NCI-H345 treated with DMSO at 0.1 percent for 48 hours (cell line): ENCODE measurements around the gene C1orf146.
"Not testable (repeated sequence)": the region's sequence is repeated elsewhere in the genome, so short reads cannot be mapped to it uniquely, and the experiment has no call there.

Source experiments
- DNase-seq: peaks from one replicate; lab custom pipeline; 2025; ENCODE audit not compliant: unreplicated experiment; lab: John Stamatoyannopoulos, UW

Gene C1orf146

GRCh38 chr1:92217721-92218120 is at the start of gene C1orf146:
C1orf146 (plus strand) TSS chr1:92217915; CDS start chr1:92231421, 13,506 bp downstream.
- DNase-seq, result no peak

- no peak for DNase-seq
These were observed 49.1 kb upstream of the C1orf146 start for GRCh38 chr1:92168657-92169056.

- no peak for DNase-seq
These were observed 48.3 kb upstream of the C1orf146 start for GRCh38 chr1:92169214-92170005.

GRCh38 chr1:92184632-92185031 is 33.1 kb upstream of the C1orf146 start:
- no peak for DNase-seq

GRCh38 chr1:92186081-92186480 is 31.6 kb upstream of the C1orf146 start:
- DNase-seq, result no peak

- DNase-seq, result no peak
These were observed 29.1 kb upstream of the C1orf146 start for GRCh38 chr1:92188436-92189255.

GRCh38 chr1:92191726-92192125 is 26.0 kb upstream of the C1orf146 start:
- no peak for DNase-seq

- no peak for DNase-seq
These were observed 25.5 kb upstream of the C1orf146 start for GRCh38 chr1:92192246-92192645.

GRCh38 chr1:92194511-92194910 is 23.2 kb upstream of the C1orf146 start:
- no peak for DNase-seq

GRCh38 chr1:92201973-92202372 is 15.7 kb upstream of the C1orf146 start:
- no peak for DNase-seq

GRCh38 chr1:92203105-92203504 is 14.6 kb upstream of the C1orf146 start:
- no peak for DNase-seq

GRCh38 chr1:92210701-92211100 is 7.0 kb upstream of the C1orf146 start:
- DNase-seq, result no peak

GRCh38 chr1:92211166-92211565 is 6.5 kb upstream of the C1orf146 start:
- DNase-seq, result no peak

GRCh38 chr1:92218559-92218958 is 844 bp downstream of the C1orf146 start:
- no peak for DNase-seq

GRCh38 chr1:92219028-92219427 is 1.3 kb downstream of the C1orf146 start:
- DNase-seq, result no peak

- DNase-seq, result no peak
These were observed 10.7 kb downstream of the C1orf146 start for GRCh38 chr1:92228401-92228800.

GRCh38 chr1:92230736-92231135 is 13.0 kb downstream of the C1orf146 start:
- no peak for DNase-seq

- DNase-seq, result no peak
These were observed 22.3 kb downstream of the C1orf146 start for GRCh38 chr1:92240034-92240433.

GRCh38 chr1:92244376-92244775 is 26.7 kb downstream of the C1orf146 start:
- no peak for DNase-seq

- DNase-seq, result not testable (repeated sequence)
These were observed 37.0 kb downstream of the C1orf146 start for GRCh38 chr1:92254714-92255113.

- no peak for DNase-seq
These were observed 41.6 kb downstream of the C1orf146 start for GRCh38 chr1:92259350-92259749.

- DNase-seq, result no peak
These were observed 44.8 kb downstream of the C1orf146 start for GRCh38 chr1:92262516-92262915.
